ENCODE results near the gene PSAP. TPM values are rescaled to one million over a fixed set of nuclear protein-coding genes. Genes with fewer than 3 reads are reported as not detected.
"Not testable (repeated sequence)": the region's sequence is repeated elsewhere in the genome, so short reads cannot be mapped to it uniquely, and the experiment has no call there.

Gene PSAP
- total RNA-seq, 1 experiment from 2014 or later: 1,316 TPM

DNA sequence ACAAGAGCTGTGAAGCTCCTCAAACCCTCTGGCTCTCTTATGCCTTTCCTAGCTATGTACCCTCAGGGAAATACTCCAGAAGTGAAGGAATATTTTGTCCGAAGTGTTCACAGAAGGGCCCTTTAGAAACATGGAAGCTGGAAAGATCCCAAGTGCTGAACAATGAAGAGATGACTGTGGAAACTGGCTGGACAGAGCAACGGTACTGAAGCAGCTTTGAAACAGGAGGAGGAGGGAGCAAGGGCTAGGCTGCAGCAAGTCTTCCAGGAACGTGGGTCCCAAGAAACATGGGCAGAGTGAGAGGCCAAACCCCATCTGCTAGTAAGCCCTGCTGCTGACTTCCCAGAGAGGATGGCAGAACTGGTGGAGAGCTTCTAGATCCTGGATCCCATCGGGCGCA lies 3.0 kb upstream of the PSAP start:
- Mint-ChIP-seq H3K27me3 (ENCODE audit: insufficient read depth, unreplicated experiment) (no peaks in the 10 kb centered on the region), H3K9me3 (ENCODE audit: unreplicated experiment) (no peaks in the 10 kb centered on the region), H3K4me1 (ENCODE audit: low read depth, unreplicated experiment) (peaks cover 13% of the 10 kb centered on the region), H3K36me3 (ENCODE audit: insufficient read depth, unreplicated experiment) (peaks cover 23% of the 10 kb centered on the region), H3K4me3 (ENCODE audit: unreplicated experiment) (no peak overlapping the region), H3K27ac (ENCODE audit: unreplicated experiment) (no peak overlapping the region)
- ChIA-PET CTCF (interaction anchor here (0.9 to 1.1 kb wide), 3 partner anchors 13 to 1676 kb away, joined by 3 to 13 read pairs (median 3); no protein-coding TSS in a partner anchor), POLR2A (no interaction called here)
- Histone ChIP-seq H3K9me3 (no peaks in the 10 kb centered on the region), H3K4me3 (ENCODE audit: low read depth, low read length) (no peak overlapping the region), H3K4me1 (peaks cover 10% of the 10 kb centered on the region), H3K36me3 (ENCODE audit: control insufficient read depth, insufficient read depth, low read length) (no peaks in the 10 kb centered on the region), H3K27me3 (replicated peaks; ENCODE audit: control insufficient read depth, insufficient read depth, low read length) (no peaks in the 10 kb centered on the region)
- intact Hi-C loops (cut with micrococcal nuclease; ENCODE audit: unreplicated experiment): no loop called here
- BruUV-seq (replicated peaks): no TSS peak
- no peak for TF ChIP-seq CTCF (IDR thresholded peaks at IDR 0.05; ENCODE audit: insufficient read depth in 1 of 2, low read depth in 1 of 2, low read length in 1 of 2, severe bottlenecking in 1 of 2, unreplicated experiment in 1 of 2)
- no peak for DNase-seq

- H3K4me1 Mint-ChIP-seq (ENCODE audit: low read depth, unreplicated experiment): peaks cover 25% of the 10 kb centered on the region
- intact Hi-C loops (cut with micrococcal nuclease; ENCODE audit: unreplicated experiment): no loop called here
- peaks cover 18% of the 10 kb centered on the region for H3K4me1 ChIP-seq
- no peaks in the 10 kb centered on the region for H3K9me3 ChIP-seq
- BruUV-seq (replicated peaks): no TSS peak
- peaks cover 23% of the 10 kb centered on the region for H3K36me3 Mint-ChIP-seq (ENCODE audit: insufficient read depth, unreplicated experiment)
- peak overlapping the region; percentile 92 for H3K4me3 Mint-ChIP-seq (ENCODE audit: unreplicated experiment)
- H3K4me3 ChIP-seq (ENCODE audit: low read depth, low read length): no peak overlapping the region
- no peaks in the 10 kb centered on the region for H3K27me3 ChIP-seq (replicated peaks; ENCODE audit: control insufficient read depth, insufficient read depth, low read length)
- H3K27me3 Mint-ChIP-seq (ENCODE audit: insufficient read depth, unreplicated experiment): no peaks in the 10 kb centered on the region
- no peaks in the 10 kb centered on the region for H3K9me3 Mint-ChIP-seq (ENCODE audit: unreplicated experiment)
- no peak for DNase-seq
- CTCF ChIA-PET: interaction anchor here (0.5 kb wide), 1 partner anchor 13 kb away, joined by 5 read pairs; no protein-coding TSS in a partner anchor
- POLR2A ChIA-PET: no interaction called here
- no peak for TF ChIP-seq CTCF (IDR thresholded peaks at IDR 0.05; ENCODE audit: insufficient read depth in 1 of 2, low read depth in 1 of 2, low read length in 1 of 2, severe bottlenecking in 1 of 2, unreplicated experiment in 1 of 2)
- H3K36me3 ChIP-seq (ENCODE audit: control insufficient read depth, insufficient read depth, low read length): no peaks in the 10 kb centered on the region
- H3K27ac Mint-ChIP-seq (ENCODE audit: unreplicated experiment): peak overlapping the region; percentile 90
These were observed 1.4 kb upstream of the PSAP start for GRCh38 chr10:71852355-71852937.

DNA sequence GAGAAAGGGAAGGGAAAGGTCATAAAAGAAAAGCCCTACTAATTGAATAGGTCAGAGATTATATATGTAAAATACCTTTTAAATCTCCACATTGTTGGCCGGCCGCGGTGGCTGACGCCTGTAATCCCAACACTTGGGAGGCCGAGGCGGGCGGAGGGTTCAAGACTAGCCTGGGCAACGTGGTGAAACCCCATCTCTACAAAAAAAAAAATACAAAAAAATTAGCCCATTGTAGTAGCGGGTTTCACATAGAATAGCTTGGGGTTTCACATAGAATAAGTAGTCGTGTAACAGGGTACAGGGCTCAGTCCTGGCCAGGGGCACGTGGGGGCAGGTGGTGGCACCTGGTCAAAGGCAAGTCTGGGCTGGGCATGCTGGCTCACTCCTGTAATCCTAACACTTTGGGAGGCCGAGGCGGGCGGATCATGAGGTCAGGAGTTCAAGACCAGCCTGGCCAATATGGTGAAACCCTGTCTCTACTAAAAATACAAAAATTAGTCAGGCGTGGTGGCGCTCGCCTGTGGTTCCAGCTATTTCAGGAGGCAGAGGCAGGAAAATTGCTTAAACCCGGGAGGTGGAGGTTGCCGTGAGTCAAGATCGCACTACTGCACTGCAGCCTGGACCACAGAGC lies 529 bp upstream of the PSAP start:
- H3K4me1 ChIP-seq: peaks cover 18% of the 10 kb centered on the region
- Mint-ChIP-seq H3K4me1 (ENCODE audit: low read depth, unreplicated experiment) (peaks cover 25% of the 10 kb centered on the region), H3K27ac (ENCODE audit: unreplicated experiment) (peak overlapping the region; percentile 90), H3K4me3 (ENCODE audit: unreplicated experiment) (peak overlapping the region; percentile 92), H3K36me3 (ENCODE audit: insufficient read depth, unreplicated experiment) (peaks cover 30% of the 10 kb centered on the region)
- intact Hi-C loops (cut with micrococcal nuclease; ENCODE audit: unreplicated experiment): loop anchor here (1.0 kb wide), 1 partner anchor 1735 kb away; no protein-coding TSS in a partner anchor
- ChIA-PET POLR2A (interaction anchor here (0.6 to 2.6 kb wide), 17 partner anchors 8 to 1735 kb away, joined by 3 to 29 read pairs (median 4); partner anchors contain the start of genes DNAJC9, PPP3CB and VSIR), CTCF (interaction anchor here (0.6 to 2.4 kb wide), 13 partner anchors 8 to 1735 kb away, joined by 3 to 29 read pairs (median 5); no protein-coding TSS in a partner anchor)
- H3K27me3 ChIP-seq (replicated peaks; ENCODE audit: control insufficient read depth, insufficient read depth, low read length); H3K9me3 ChIP-seq; H3K9me3 Mint-ChIP-seq (ENCODE audit: unreplicated experiment); H3K27me3 Mint-ChIP-seq (ENCODE audit: insufficient read depth, unreplicated experiment); DNase-seq; H3K36me3 ChIP-seq (ENCODE audit: control insufficient read depth, insufficient read depth, low read length): not testable (repeated sequence)
- H3K4me3 ChIP-seq (ENCODE audit: low read depth, low read length): peak overlapping the region; percentile 31
- TSS peak; percentile 93 for BruUV-seq (replicated peaks)
